ENCODE measurements around the gene ERFL.
"Not testable (repeated sequence)": the region's sequence is repeated elsewhere in the genome, so short reads cannot be mapped to it uniquely, and the experiment has no call there.

ERFL gene

GRCh38 chr19:41926763-41927496 lies 1.3 kb downstream of the ERFL start:
- DNase-seq (ENCODE audit: low read depth in 2 of 2), result no peak

GRCh38 chr19:41926028-41926762 lies 2.1 kb downstream of the ERFL start:
- DNase-seq (ENCODE audit: low read depth in 2 of 2), result no peak

- no peak for DNase-seq (ENCODE audit: low read depth in 2 of 2)
Measured at GRCh38 chr19:41925208-41926003, 2.8 kb downstream of the ERFL start.

- no peak for DNase-seq (ENCODE audit: low read depth in 2 of 2)
Measured at GRCh38 chr19:41924151-41925145, 3.8 kb downstream of the ERFL start.

- DNase-seq (ENCODE audit: low read depth in 2 of 2), result no peak
Measured at GRCh38 chr19:41923045-41923788, 5.0 kb downstream of the ERFL start.

GRCh38 chr19:41922585-41922984 lies 5.7 kb downstream of the ERFL start:
- DNase-seq (ENCODE audit: low read depth in 2 of 2), result no peak

GRCh38 chr19:41921577-41922576 lies 6.4 kb downstream of the ERFL start:
- no peak for DNase-seq (ENCODE audit: low read depth in 2 of 2)

- DNase-seq (ENCODE audit: low read depth in 2 of 2), result no peak
Measured at GRCh38 chr19:41920882-41921576, 7.2 kb downstream of the ERFL start.

- no peak for DNase-seq (ENCODE audit: low read depth in 2 of 2)
Measured at GRCh38 chr19:41919948-41920712, 8.1 kb downstream of the ERFL start.

GRCh38 chr19:41918653-41919244 lies 9.5 kb downstream of the ERFL start:
- DNase-seq (ENCODE audit: low read depth in 2 of 2), result no peak

GRCh38 chr19:41918095-41918494 lies 10.2 kb downstream of the ERFL start:
- DNase-seq (ENCODE audit: low read depth in 2 of 2), result no peak

GRCh38 chr19:41917676-41918075 lies 10.6 kb downstream of the ERFL start:
- DNase-seq (ENCODE audit: low read depth in 2 of 2), result no peak

GRCh38 chr19:41915776-41916414 lies 12.4 kb downstream of the ERFL start:
- no peak for DNase-seq (ENCODE audit: low read depth in 2 of 2)

- no peak for DNase-seq (ENCODE audit: low read depth in 2 of 2)
Measured at GRCh38 chr19:41915021-41915775, 13.1 kb downstream of the ERFL start.

GRCh38 chr19:41914424-41914834 lies 13.8 kb downstream of the ERFL start:
- DNase-seq (ENCODE audit: low read depth in 2 of 2), result not testable (repeated sequence)

All from stimulated activated CD8-positive, alpha-beta memory T cell treated with anti-CD3 and anti-CD28 coated beads, Interleukin-15, amount 100 ng/mL, for 48 hours (primary cell).